ENCODE data around the gene MAPRE3. TPM values are rescaled to one million over a fixed set of nuclear protein-coding genes. Genes with fewer than 3 reads are reported as not detected.

The MAPRE3 gene
- total RNA-seq, 4 donors from 2014 or later = 9.3 to 23.0 (median 13.4) TPM

DNA sequence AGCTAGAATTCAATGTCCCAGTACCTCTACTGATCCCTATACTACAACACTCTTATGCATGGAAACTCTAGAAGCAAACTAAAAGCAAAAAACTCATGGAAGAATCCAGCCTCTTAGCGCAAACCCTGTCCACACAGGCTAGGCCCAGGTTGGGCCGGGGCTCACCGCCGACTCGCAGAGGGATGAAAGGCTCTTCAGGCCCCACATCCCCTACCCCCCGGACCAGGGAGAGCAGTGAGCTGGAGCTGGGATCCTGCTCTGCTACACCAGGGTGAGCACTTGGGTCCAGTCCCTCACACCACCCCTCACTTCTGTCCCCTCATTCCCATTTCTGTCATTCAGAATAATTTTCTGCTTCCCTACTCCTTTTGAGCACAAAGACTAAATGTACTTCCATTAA lies 99.0 kb downstream of the MAPRE3 start:
- no peak for DNase-seq (ENCODE audit: extremely low spot score)
- WGBS = 87% methylated on average over 5 of the region's 6 CpGs
- no peak overlapping the region for H3K4me3 ChIP-seq
- H3K27ac ChIP-seq (replicated peaks in 1 of 4) = peak overlapping the region in 3 of 4 donors; percentile 98 to 99 (median 98)
- H3K36me3 ChIP-seq = peaks cover 5 to 54% (median 36%) of the 10 kb centered on the region in 4 donors
- no peak for TF ChIP-seq POLR2A (IDR thresholded peaks at IDR 0.05; ENCODE audit: low read depth)
- TF ChIP-seq, protein P1, sequence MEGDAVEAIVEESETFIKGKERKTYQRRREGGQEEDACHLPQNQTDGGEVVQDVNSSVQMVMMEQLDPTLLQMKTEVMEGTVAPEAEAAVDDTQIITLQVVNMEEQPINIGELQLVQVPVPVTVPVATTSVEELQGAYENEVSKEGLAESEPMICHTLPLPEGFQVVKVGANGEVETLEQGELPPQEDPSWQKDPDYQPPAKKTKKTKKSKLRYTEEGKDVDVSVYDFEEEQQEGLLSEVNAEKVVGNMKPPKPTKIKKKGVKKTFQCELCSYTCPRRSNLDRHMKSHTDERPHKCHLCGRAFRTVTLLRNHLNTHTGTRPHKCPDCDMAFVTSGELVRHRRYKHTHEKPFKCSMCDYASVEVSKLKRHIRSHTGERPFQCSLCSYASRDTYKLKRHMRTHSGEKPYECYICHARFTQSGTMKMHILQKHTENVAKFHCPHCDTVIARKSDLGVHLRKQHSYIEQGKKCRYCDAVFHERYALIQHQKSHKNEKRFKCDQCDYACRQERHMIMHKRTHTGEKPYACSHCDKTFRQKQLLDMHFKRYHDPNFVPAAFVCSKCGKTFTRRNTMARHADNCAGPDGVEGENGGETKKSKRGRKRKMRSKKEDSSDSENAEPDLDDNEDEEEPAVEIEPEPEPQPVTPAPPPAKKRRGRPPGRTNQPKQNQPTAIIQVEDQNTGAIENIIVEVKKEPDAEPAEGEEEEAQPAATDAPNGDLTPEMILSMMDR (IDR thresholded peaks at IDR 0.05) = no peak
- no peak for TF ChIP-seq POLR2AphosphoS5 (IDR thresholded peaks at IDR 0.05)
- TF ChIP-seq EP300 (IDR thresholded peaks at IDR 0.05) = no peak
- H3K9me3 ChIP-seq = no peaks in the 10 kb centered on the region
- no peaks in the 10 kb centered on the region for H3K27me3 ChIP-seq
- peaks cover 48 to 69% (median 62%) of the 10 kb centered on the region in 4 donors for H3K4me1 ChIP-seq
- intact Hi-C loops (cut with DNase I) = no loop called here

DNA sequence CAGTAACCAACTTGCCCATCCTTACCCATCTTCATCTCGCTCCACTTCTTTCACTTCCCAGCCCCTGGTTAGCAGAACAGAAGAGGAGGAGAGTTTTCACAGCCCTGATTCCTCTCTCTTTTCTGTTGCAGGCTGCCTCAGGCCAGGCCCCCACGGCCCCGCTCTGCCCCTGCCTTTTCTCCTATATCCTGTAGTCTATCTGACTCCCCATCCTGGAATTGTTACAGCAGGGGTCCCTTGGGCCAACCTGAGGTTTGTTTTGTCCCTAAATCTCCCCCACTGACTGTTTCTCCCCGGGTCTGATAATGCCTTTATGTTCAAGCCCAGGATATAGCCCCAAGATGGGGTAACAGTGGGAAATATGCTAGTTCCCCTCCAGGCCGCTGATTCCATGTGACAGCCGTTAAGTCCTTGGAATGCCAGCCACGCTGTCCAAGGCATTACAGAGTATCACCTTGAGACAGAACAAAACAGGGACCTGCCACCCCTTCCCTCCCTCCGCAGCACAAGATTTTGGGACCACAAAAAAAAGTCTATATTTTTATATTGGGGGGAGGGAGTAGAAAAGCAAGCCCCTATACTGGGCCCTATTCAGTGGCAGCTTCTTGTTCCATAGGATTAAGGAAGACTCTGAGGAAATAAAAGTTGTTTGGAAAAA lies 99.7 kb downstream of the MAPRE3 start:
- peaks cover 5 to 54% (median 32%) of the 10 kb centered on the region in 4 donors for H3K36me3 ChIP-seq
- H3K4me1 ChIP-seq = peaks cover 54 to 75% (median 68%) of the 10 kb centered on the region in 4 donors
- DNase-seq (ENCODE audit: extremely low spot score) = no peak
- TF ChIP-seq POLR2AphosphoS5 (IDR thresholded peaks at IDR 0.05) (no peak), EP300 (IDR thresholded peaks at IDR 0.05) (no peak), POLR2A (IDR thresholded peaks at IDR 0.05; ENCODE audit: low read depth) (no peak)
- TF ChIP-seq, protein P1 (IDR thresholded peaks at IDR 0.05) = no peak
- no peaks in the 10 kb centered on the region for H3K9me3 ChIP-seq
- intact Hi-C loops (cut with DNase I) = loop anchor here (2.0 kb wide), 1 partner anchor 19 kb away; the partner anchor contains the start of gene AGBL5
- 81% methylated on average over 8 of the region's 8 CpGs for WGBS
- no peaks in the 10 kb centered on the region for H3K27me3 ChIP-seq
- peak overlapping the region; percentile 98 to 99 (median 98) for H3K27ac ChIP-seq (replicated peaks in 1 of 4)
- peak overlapping the region; percentile 75 to 98 (median 90) for H3K4me3 ChIP-seq

DNA sequence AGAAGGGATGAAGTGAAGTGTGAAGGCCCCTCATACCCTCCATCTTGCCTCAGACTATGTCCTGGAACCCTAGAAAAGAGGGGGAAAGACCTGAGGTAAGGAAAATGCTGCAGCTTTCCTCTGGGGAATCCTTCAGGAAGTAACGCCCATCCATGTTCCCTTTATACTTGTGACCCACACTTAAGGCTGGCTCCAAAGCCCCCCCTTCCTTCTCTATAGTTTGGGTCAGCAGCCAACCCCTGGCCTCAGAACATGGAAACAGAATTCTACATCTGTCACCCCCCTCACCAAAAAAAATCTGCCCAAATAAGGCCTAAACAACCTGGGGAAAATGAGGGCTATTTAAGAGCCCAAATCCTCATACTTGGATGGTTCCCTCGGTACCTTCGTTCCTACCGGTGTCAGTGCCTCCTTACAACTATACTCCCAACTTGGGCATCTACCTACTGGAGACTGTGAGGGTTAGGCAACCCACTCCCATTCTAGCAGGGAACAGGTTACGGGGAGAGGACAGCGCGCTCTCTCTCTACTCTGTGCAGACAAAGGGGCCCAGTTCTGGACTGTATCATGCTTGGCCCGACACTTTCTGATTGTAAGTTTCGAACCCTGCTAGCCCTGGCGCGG lies 100.3 kb downstream of the MAPRE3 start:
- 4% methylated on average over 7 of the region's 11 CpGs for WGBS
- TF ChIP-seq, protein P1 (IDR thresholded peaks at IDR 0.05) = no peak
- no peak for TF ChIP-seq POLR2AphosphoS5 (IDR thresholded peaks at IDR 0.05)
- TF ChIP-seq EP300 (IDR thresholded peaks at IDR 0.05) = no peak
- no peak for TF ChIP-seq POLR2A (IDR thresholded peaks at IDR 0.05; ENCODE audit: low read depth)
- Histone ChIP-seq H3K27ac (replicated peaks in 1 of 4) (peak overlapping the region; percentile 98 to 99 (median 98)), H3K27me3 (no peaks in the 10 kb centered on the region), H3K4me1 (peaks cover 58 to 82% (median 74%) of the 10 kb centered on the region in 4 donors), H3K9me3 (no peaks in the 10 kb centered on the region), H3K36me3 (peaks cover 5 to 47% (median 28%) of the 10 kb centered on the region in 4 donors), H3K4me3 (peak overlapping the region; percentile 75 to 98 (median 90))
- DNase-seq (ENCODE audit: extremely low spot score) = no peak
- intact Hi-C loops (cut with DNase I) = loop anchor here (2.0 kb wide), 1 partner anchor 20 kb away; the partner anchor contains the start of gene AGBL5

DNA sequence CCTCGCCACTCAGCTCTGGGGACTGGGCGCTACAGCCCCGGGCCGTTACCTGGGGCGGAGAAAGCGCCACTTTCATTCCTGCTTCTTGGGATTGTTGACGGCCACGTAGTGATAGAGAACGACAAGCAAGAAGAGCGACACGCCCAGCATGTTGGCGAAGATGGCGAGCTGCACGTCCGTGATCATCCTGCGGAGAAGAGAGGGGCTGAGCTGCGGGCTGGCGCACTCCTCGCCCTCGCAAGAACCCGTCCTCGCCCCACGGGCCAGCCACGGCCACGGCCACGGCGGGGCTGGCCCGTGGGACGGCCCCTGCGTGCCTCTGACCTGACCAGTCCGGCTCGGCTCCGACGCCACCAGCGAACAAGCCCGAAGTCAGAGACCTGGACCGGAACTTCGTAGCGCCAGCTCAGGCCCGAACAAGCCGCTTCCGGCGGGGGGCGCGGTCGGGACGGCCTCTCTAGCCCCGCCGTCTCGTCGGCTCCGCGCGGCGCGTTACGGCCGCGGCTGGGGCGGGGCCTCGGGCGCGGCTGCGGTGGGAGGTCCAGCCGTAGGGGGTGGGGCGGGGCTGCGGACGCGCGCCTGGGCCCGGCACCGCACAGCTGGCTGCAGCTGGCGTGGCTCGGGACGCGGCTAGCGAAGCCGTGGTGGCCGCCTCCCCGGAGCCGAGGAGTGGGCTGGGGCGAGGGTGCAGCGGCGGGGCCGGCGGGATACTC lies 101.0 kb downstream of the MAPRE3 start, which contains the start of gene OST4:
OST4 (minus strand) TSS at position 378 of the 713 bp plus-strand sequence.
- Histone ChIP-seq H3K36me3 (peaks cover 5 to 42% (median 27%) of the 10 kb centered on the region in 4 donors), H3K4me3 (peak within 1 kb of the TSS; percentile 75 to 98 (median 90)), H3K9me3 (no peaks in the 10 kb centered on the region), H3K27ac (replicated peaks in 1 of 4) (peak within 1 kb of the TSS; percentile 98 to 99 (median 98)), H3K4me1 (peaks cover 62 to 87% (median 80%) of the 10 kb centered on the region in 4 donors), H3K27me3 (no peaks in the 10 kb centered on the region)
- DNase-seq (ENCODE audit: extremely low spot score) = peak; percentile 97
- intact Hi-C loops (cut with DNase I) = loop anchor here (2.0 kb wide), 1 partner anchor 21 kb away; the partner anchor contains the start of gene AGBL5
- WGBS = no CpG with 5 or more reads among the region's 86 CpGs
- TF ChIP-seq EP300 (IDR thresholded peaks at IDR 0.05) (no peak), POLR2A (IDR thresholded peaks at IDR 0.05; ENCODE audit: low read depth) (peak; percentile 40), POLR2AphosphoS5 (IDR thresholded peaks at IDR 0.05) (peak; percentile 93)
- TF ChIP-seq, protein P1 (IDR thresholded peaks at IDR 0.05) = no peak
